RPMI7951 (cell line): Measurements from ENCODE around the gene PPFIA2. TPM values are rescaled to one million over a fixed set of nuclear protein-coding genes. Genes with fewer than 3 reads are reported as not detected.
A peak's percentile ranks its signal among the peaks of the same experiment; 100 is the strongest.

Experiments used
- DNase-seq: peaks from one replicate; pipeline ENCODE4 v3.0.0-alpha.2; 2012; ENCODE audit warnings: low read depth
- total RNA-seq: library from RNA; depleted of rRNA; stranded (reverse); fragments of >200 nt; shearing (Covaris generic); gene quantifications from 2 replicates; pipeline ENCODE4 v1.2.3, GENCODE V29; 2014

PPFIA2 gene
- total RNA-seq, 1 experiment from 2014 or later, result not detected

DNA sequence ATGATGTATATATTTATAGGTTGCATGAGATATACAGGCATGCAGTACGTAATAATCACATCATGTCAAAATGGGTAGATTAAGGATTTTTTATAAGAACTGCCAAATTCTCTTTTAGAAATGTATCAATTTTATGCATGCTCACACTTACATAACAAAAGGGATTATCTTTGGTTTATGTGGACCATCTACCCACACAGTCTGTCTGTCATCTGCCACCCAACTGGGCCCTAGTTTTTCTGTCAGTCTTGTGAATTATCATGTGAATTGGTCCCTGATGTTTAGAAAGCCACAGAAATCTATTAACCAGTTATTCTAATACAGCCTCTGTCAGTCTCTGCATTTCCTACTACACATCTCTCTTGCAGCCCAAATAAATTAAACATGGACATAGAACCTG is 547.8 kb downstream of the PPFIA2 start:
- no peak for DNase-seq

DNA sequence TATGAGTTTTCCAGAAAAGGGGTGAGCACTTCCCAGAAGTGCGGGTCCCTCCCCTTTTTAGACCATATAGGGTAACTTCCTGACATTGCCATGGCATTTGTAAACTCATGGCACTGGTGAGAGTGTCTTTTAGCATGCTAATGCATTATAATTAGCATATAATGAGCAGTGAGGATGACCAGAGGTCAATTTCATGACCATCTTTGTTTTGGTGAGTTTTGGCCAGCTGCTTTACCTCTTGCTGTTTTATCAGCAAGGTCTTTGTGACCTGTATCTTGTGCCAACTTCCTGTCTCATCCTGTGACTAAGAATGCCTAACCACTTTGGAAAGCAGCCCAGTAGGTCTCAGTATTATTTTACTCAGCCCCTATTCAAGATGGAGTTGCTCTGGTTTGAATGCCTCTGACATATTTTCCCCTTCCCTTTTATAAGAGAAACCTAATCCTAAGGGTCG is 549.4 kb downstream of the PPFIA2 start:
- DNase-seq, result peak; percentile 49

DNA sequence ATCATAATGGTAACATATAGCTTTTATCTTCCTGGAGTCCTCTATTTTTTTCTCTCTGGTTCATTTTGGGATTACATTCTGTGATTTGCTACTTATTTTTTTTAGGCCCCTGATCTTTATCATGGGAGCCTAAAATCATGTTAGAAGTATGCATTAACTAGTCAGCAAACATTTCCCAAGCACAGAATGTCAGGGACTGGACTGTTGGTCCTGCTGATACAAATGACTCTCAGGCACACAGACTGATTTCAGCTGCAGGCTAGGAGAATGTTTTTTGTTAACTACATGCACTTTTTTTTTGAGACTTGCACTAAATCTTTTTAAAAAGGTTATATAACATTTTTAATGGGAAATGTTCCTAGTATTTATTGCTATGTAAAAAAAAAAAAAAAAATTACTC is 550.1 kb downstream of the PPFIA2 start:
- no peak for DNase-seq

DNA sequence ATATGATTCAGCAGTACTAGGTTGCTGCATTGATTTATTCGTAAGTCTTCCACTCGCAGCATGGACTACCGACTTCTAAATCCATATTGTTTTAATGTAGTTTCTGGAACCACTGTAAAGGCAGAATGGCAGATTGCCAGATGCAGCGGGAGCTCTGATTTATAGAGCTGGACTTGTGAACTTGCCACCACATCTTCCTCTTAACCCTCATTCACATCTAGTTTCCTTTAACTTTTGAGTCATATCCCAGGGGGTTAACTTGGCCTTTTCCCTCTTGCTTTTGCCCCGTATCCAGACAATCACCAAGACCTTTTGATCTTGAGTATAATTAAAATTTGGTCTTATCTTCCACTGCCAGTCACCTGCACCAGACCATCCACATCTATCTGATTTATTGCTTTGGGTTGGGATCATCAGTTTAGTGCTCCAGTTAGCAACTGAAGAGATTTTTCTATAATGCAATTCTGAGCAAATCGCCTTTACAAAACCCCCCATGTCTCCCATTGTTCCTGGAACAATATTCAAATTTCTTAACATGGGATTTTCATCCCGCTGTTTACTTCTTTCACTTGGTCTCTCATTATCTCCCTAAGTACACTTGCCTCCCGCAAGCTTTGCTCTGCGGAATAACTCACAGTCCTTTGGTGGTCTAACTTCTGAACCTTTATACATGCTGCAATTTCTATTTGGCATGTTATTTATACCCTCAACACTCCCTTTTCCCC is 550.8 kb downstream of the PPFIA2 start:
- no peak for DNase-seq
